OCI-LY7 (cell line): ENCODE data around the gene GSE1.

ENCODE experiments used
- EZH2phosphoT487 ChIP-seq: fragments of 200-600 bp; sonication (generic); IDR thresholded peaks from 2 replicates; pipeline ENCODE4 v1.6.1; 2018; ENCODE audit warnings: low read depth, borderline replicate concordance, mild to moderate bottlenecking, mixed run types, antibody characterized with exemption, low read length, moderate library complexity, mixed read lengths
- TF ChIP-seq, protein P1 (sequence below): fragments of 200-600 bp; sonication (generic); conservative IDR thresholded peaks from 2 replicates; pipeline ENCODE4 v1.5.1; 2014; ENCODE audit warnings: mild to moderate bottlenecking, antibody characterized with exemption, low read length, moderate library complexity, mixed read lengths

DNA sequence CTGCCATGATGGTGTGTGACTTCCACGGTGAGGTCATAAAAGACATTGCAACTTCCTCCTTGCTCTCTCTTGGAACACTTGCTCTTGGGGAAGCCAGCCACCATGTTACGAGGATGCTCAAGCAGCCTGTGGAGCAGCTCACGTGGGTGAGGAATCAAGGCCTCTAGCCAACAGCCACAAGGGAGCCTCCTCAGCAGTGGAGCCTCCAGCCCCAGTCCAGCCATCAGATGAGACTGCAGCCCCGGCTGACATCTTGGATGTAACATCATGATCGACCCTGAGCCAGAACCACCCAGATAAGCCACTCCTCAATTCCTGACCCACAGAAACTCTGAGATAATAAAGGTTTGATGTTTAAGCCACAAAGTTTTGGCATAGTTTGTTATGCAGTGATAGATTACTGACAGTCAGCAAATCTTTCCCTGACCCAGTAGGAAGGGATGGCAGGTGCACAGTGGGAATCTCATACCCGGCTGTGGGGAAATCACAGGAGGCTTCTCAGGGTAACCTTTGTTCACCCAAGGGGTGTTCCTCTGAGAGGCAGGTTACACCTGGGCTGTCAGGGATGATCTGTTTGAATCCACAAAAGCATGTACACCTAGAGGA is 99.0 kb downstream of the GSE1 start:
- TF ChIP-seq, protein P1, sequence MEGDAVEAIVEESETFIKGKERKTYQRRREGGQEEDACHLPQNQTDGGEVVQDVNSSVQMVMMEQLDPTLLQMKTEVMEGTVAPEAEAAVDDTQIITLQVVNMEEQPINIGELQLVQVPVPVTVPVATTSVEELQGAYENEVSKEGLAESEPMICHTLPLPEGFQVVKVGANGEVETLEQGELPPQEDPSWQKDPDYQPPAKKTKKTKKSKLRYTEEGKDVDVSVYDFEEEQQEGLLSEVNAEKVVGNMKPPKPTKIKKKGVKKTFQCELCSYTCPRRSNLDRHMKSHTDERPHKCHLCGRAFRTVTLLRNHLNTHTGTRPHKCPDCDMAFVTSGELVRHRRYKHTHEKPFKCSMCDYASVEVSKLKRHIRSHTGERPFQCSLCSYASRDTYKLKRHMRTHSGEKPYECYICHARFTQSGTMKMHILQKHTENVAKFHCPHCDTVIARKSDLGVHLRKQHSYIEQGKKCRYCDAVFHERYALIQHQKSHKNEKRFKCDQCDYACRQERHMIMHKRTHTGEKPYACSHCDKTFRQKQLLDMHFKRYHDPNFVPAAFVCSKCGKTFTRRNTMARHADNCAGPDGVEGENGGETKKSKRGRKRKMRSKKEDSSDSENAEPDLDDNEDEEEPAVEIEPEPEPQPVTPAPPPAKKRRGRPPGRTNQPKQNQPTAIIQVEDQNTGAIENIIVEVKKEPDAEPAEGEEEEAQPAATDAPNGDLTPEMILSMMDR = no peak
- TF ChIP-seq EZH2phosphoT487 = no peak
